NCI-H2227 (cell line): ENCODE results near the gene SATL1.
"Not testable (repeated sequence)": the region's sequence is repeated elsewhere in the genome, so short reads cannot be mapped to it uniquely, and the experiment has no call there.

Source experiments
- DNase-seq: peaks from one replicate; lab custom pipeline; 2025; ENCODE audit not compliant: unreplicated experiment; lab: John Stamatoyannopoulos, UW

The SATL1 gene

GRCh38 chrX:85109235-85109634 lies 134.3 kb downstream of the SATL1 start:
- peak; percentile 61 for DNase-seq

- DNase-seq, result no peak
Observed at GRCh38 chrX:85108165-85108564, 135.4 kb downstream of the SATL1 start.

- DNase-seq, result no peak
Observed at GRCh38 chrX:85107407-85107806, 136.2 kb downstream of the SATL1 start.

GRCh38 chrX:85089321-85089840 lies 154.2 kb downstream of the SATL1 start:
- DNase-seq, result no peak

- DNase-seq, result peak; percentile 31
Observed at GRCh38 chrX:85084770-85085393, 158.7 kb downstream of the SATL1 start.

- DNase-seq, result not testable (repeated sequence)
Observed at GRCh38 chrX:85077247-85077646, 166.3 kb downstream of the SATL1 start.

- no peak for DNase-seq
Observed at GRCh38 chrX:85065512-85066198, 177.9 kb downstream of the SATL1 start.

- DNase-seq, result no peak
Observed at GRCh38 chrX:85052636-85053343, 190.8 kb downstream of the SATL1 start.

- DNase-seq, result no peak
Observed at GRCh38 chrX:85052205-85052604, 191.4 kb downstream of the SATL1 start.

GRCh38 chrX:85051627-85052026 lies 192.0 kb downstream of the SATL1 start:
- DNase-seq, result no peak
